H1 (cell line): ENCODE data around the gene NAA50. TPM values are rescaled to one million over a fixed set of nuclear protein-coding genes. Genes with fewer than 3 reads are reported as not detected.

Source experiments
- CTCF ChIA-PET: fragments of 300-600 bp; sonication (Branson Sonifier 250); formaldehyde crosslinking; loops from one replicate; lab custom pipeline; 2021; ENCODE audit not compliant: partially characterized antibody; lab: Charles Lee
- POLR2A ChIA-PET: fragments of 300-600 bp; sonication (Branson Sonifier 250); formaldehyde crosslinking; loops from one replicate; lab custom pipeline; 2021; ENCODE audit warnings: inconsistent platforms; ENCODE audit not compliant: partially characterized antibody; lab: Charles Lee
- DNase-seq, 2 experiments: peaks; one replicate each; pipeline versions ENCODE4 v3.0.0 to v3.0.0-alpha.2; 2010 to 2022; ENCODE audit warnings: low spot score in 2 of 2, low read depth in 1 of 2, mixed read lengths in 1 of 2
- FAIRE-seq: peaks from 2 replicates; lab custom pipeline; 2011; peaks lifted over from hg19 to GRCh38; lab: Jason Lieb, UNC
- H2AFZ ChIP-seq: 2 replicates; pipeline ENCODE4 v1.8.1; 2012; ENCODE audit warnings: low read length, inconsistent platforms
- H2AK5ac ChIP-seq: 2 replicates; pipeline ENCODE4 v1.6.1; 2013; ENCODE audit warnings: low read depth, low read length
- H2BK120ac ChIP-seq: replicated peaks from 2 replicates; pipeline ENCODE3; 2013; ENCODE audit warnings: low read depth, low read length, inconsistent platforms
- H2BK12ac ChIP-seq: 2 replicates; pipeline ENCODE4 v1.6.1; 2013; ENCODE audit warnings: low read depth, low read length
- H2BK15ac ChIP-seq: 2 replicates; pipeline ENCODE4 v1.6.1; 2013; ENCODE audit warnings: low read length
- H2BK20ac ChIP-seq: 2 replicates; pipeline ENCODE4 v1.6.1; 2013; ENCODE audit warnings: low read length
- H2BK5ac ChIP-seq: 2 replicates; pipeline ENCODE4 v1.6.1; 2013; ENCODE audit warnings: low read depth, low read length
- H3K14ac ChIP-seq: 2 replicates; pipeline ENCODE4 v1.6.1; 2013; ENCODE audit warnings: inconsistent platforms; ENCODE audit not compliant: insufficient read length
- H3K18ac ChIP-seq: 2 replicates; pipeline ENCODE4 v1.6.1; 2013; ENCODE audit warnings: low read length; ENCODE audit errors: extremely low read depth
- H3K23ac ChIP-seq: 2 replicates; pipeline ENCODE4 v1.6.1; 2013; ENCODE audit warnings: inconsistent platforms; ENCODE audit not compliant: insufficient read length
- H3K23me2 ChIP-seq: 2 replicates; pipeline ENCODE4 v1.6.1; 2013; ENCODE audit warnings: low read depth, low read length
- H3K27ac ChIP-seq: 2 replicates; pipeline ENCODE4 v1.6.1; 2011; ENCODE audit warnings: low read depth, low read length, inconsistent platforms
- H3K27me3 ChIP-seq, 4 experiments: replicated peaks in 1 of 4; 1 replicate in 1 of 4; 2 replicates in 3 of 4; pipeline versions ENCODE4 v1.6.1 to v1.8.1; 2011 to 2013; ENCODE audit warnings: low read length in 3 of 4, mild to moderate bottlenecking in 3 of 4, inconsistent platforms in 2 of 4, mixed read lengths in 2 of 4, moderate library complexity in 1 of 4; ENCODE audit not compliant: control insufficient read depth in 3 of 4, insufficient read depth in 3 of 4; ENCODE audit errors: extremely low read depth in 1 of 4
- H3K36me3 ChIP-seq, 4 experiments: 2 replicates each; pipeline versions ENCODE4 v1.6.1 to v1.8.1; 2011 to 2013; ENCODE audit warnings: mild to moderate bottlenecking in 4 of 4, low read length in 3 of 4, moderate library complexity in 2 of 4, control low read depth in 1 of 4, inconsistent platforms in 1 of 4; ENCODE audit not compliant: insufficient read depth in 4 of 4, control insufficient read depth in 2 of 4
- H3K4ac ChIP-seq: replicated peaks from 2 replicates; pipeline ENCODE3; 2013; ENCODE audit warnings: low read length, low read depth, mixed read lengths, inconsistent platforms; ENCODE audit not compliant: insufficient read length
- H3K4me1 ChIP-seq, 4 experiments: replicated peaks in 1 of 4; 1 replicate in 1 of 4; 2 replicates in 3 of 4; pipeline versions ENCODE4 v1.6.1 to v1.8.1; 2011 to 2013; ENCODE audit warnings: low read length in 3 of 4, inconsistent platforms in 2 of 4, mixed read lengths in 1 of 4; ENCODE audit not compliant: insufficient read depth in 4 of 4, control insufficient read depth in 3 of 4
- H3K4me2 ChIP-seq, 2 experiments: 2 replicates each; pipeline versions ENCODE4 v1.6.1 to v1.8.1; 2011 to 2013; ENCODE audit warnings: low read depth in 2 of 2, low read length in 2 of 2, control low read depth in 1 of 2, inconsistent platforms in 1 of 2, mild to moderate bottlenecking in 1 of 2; ENCODE audit not compliant: insufficient read depth in 1 of 2
- H3K4me3 ChIP-seq, 4 experiments: fragments of 200-600, 300-600 bp in 1 of 4; sonication (generic), shearing (Covaris generic), sonication (Bioruptor Twin) in 1 of 4; 2 replicates each; pipeline versions ENCODE4 v1.5.1 to v1.8.1; 2011 to 2016; ENCODE audit warnings: low read length in 4 of 4, low read depth in 3 of 4, control low read depth in 2 of 4, inconsistent platforms in 2 of 4, mild to moderate bottlenecking in 2 of 4, mixed read lengths in 1 of 4, moderate library complexity in 1 of 4; ENCODE audit not compliant: insufficient read depth in 2 of 4; ENCODE audit errors: extremely low read depth in 1 of 4
- H3K56ac ChIP-seq: replicated peaks from 2 replicates; pipeline ENCODE3; 2013; ENCODE audit warnings: low read depth, mild to moderate bottlenecking, mixed read lengths, low read length, inconsistent platforms; ENCODE audit not compliant: insufficient read length
- H3K79me1 ChIP-seq: 2 replicates; pipeline ENCODE4 v1.6.1; 2013; ENCODE audit warnings: low read depth, low read length, control low read depth
- H3K79me2 ChIP-seq, 2 experiments: 2 replicates each; pipeline versions ENCODE4 v1.6.1 to v1.8.1; 2012 to 2013; ENCODE audit warnings: low read length in 2 of 2, mild to moderate bottlenecking in 2 of 2, inconsistent platforms in 1 of 2; ENCODE audit not compliant: insufficient read depth in 2 of 2, control insufficient read depth in 1 of 2
- H3K9ac ChIP-seq, 4 experiments: replicated peaks in 1 of 4; 1 replicate in 1 of 4; 2 replicates in 3 of 4; pipeline versions ENCODE4 v1.6.1 to v1.8.1; 2011 to 2013; ENCODE audit warnings: low read depth in 3 of 4, low read length in 3 of 4, control low read depth in 2 of 4, mild to moderate bottlenecking in 2 of 4, moderate library complexity in 2 of 4, inconsistent platforms in 1 of 4; ENCODE audit errors: extremely low read depth in 1 of 4
- H3K9me3 ChIP-seq, 2 experiments: 2 replicates each; pipeline versions ENCODE4 v1.6.1 to v1.8.1; 2012 to 2013; ENCODE audit warnings: mild to moderate bottlenecking in 2 of 2, moderate library complexity in 2 of 2, control low read depth in 1 of 2, inconsistent platforms in 1 of 2, low read depth in 1 of 2, low read length in 1 of 2, mixed read lengths in 1 of 2; ENCODE audit not compliant: insufficient read depth in 2 of 2
- H4K20me1 ChIP-seq, 2 experiments: replicated peaks in 1 of 2; 2 replicates each; pipeline versions ENCODE3 to v1.8.1; 2011 to 2013; ENCODE audit warnings: inconsistent platforms in 2 of 2, low read length in 2 of 2, mild to moderate bottlenecking in 1 of 2; ENCODE audit not compliant: insufficient read depth in 2 of 2, control insufficient read depth in 1 of 2
- H4K5ac ChIP-seq: 2 replicates; pipeline ENCODE4 v1.6.1; 2013; ENCODE audit warnings: low read length, low read depth, mixed read lengths, inconsistent platforms; ENCODE audit not compliant: insufficient read length
- H4K8ac ChIP-seq: 2 replicates; pipeline ENCODE4 v1.8.0; 2013; ENCODE audit warnings: mild to moderate bottlenecking, moderate library complexity, low read length, inconsistent platforms; ENCODE audit not compliant: insufficient read depth; ENCODE audit errors: extremely low read depth
- H4K91ac ChIP-seq: replicated peaks from 2 replicates; pipeline ENCODE3; 2013; ENCODE audit warnings: low read length, mixed read lengths, inconsistent platforms; ENCODE audit not compliant: insufficient read length
- CTBP2 ChIP-seq: IDR thresholded peaks from 2 replicates; pipeline ENCODE4 v1.7.0; 2011; ENCODE audit warnings: borderline replicate concordance, mild to moderate bottlenecking, moderate library complexity, mixed read lengths, low read length; ENCODE audit not compliant: insufficient read depth, insufficient read length
- EZH2 ChIP-seq: fragments of 200-600 bp; sonication (generic); IDR thresholded peaks from 2 replicates; pipeline ENCODE4 v1.7.1; 2012; ENCODE audit warnings: low read depth, mild to moderate bottlenecking, moderate library complexity, low read length, inconsistent platforms; ENCODE audit not compliant: severe bottlenecking
- KDM4A ChIP-seq: IDR thresholded peaks from one replicate; pipeline ENCODE4 v1.7.1; 2012; ENCODE audit warnings: low read depth, mild to moderate bottlenecking, moderate library complexity, low read length, inconsistent platforms; ENCODE audit not compliant: severe bottlenecking
- NRF1 ChIP-seq: IDR thresholded peaks from 2 replicates; pipeline ENCODE4 v1.6.1; 2011; ENCODE audit warnings: mild to moderate bottlenecking, low read depth, low read length, improper control_type of control experiment
- RNF2 ChIP-seq: fragments of 200-900, 300-1000 bp; sonication (generic); IDR thresholded peaks from 2 replicates; pipeline ENCODE4 v1.7.1; 2016; ENCODE audit warnings: borderline replicate concordance, low read depth, mild to moderate bottlenecking, antibody characterized with exemption, low read length; ENCODE audit not compliant: poor library complexity, severe bottlenecking; ENCODE audit errors: missing control alignments
- SRF ChIP-seq: IDR thresholded peaks from 2 replicates; pipeline ENCODE4 v1.6.1; 2011; ENCODE audit warnings: mild to moderate bottlenecking, low read depth, low read length, moderate library complexity
- TAF1 ChIP-seq: IDR thresholded peaks from 2 replicates; pipeline ENCODE4 v1.6.1; 2011; ENCODE audit warnings: mild to moderate bottlenecking, low read depth, low read length
- TBP ChIP-seq: IDR thresholded peaks from 2 replicates; pipeline ENCODE4 v1.6.1; 2011; ENCODE audit warnings: low read depth, low read length, improper control_type of control experiment
- YY1 ChIP-seq: IDR thresholded peaks from 2 replicates; pipeline ENCODE4 v1.6.1; 2011; ENCODE audit warnings: low read depth, mild to moderate bottlenecking, low read length
- WGBS, 2 experiments: shearing (Covaris generic) in 1 of 2; methylation state at CpG; one replicate each; pipeline versions ENCODE4 v1.1.6 to v1.1.7; 2013 to 2015; ENCODE audit warnings: low lambda C conversion rate in 2 of 2, mixed read lengths in 2 of 2, inconsistent platforms in 1 of 2, low coverage in 1 of 2, missing lambda C conversion rate in 1 of 2; ENCODE audit not compliant: insufficient replicate concordance in 2 of 2, insufficient coverage in 1 of 2, insufficient read length in 1 of 2; ENCODE audit errors: extremely low coverage in 1 of 2, missing lambda C conversion rate in 1 of 2; 5-methylcytosine and 5-hydroxymethylcytosine counted together
- polyA plus RNA-seq, 7 experiments: library from polyadenylated mRNA; depleted of rRNA in 3 of 7; stranded (reverse) in 5 of 7; unstranded in 2 of 7; fragments of >200 nt in 5 of 7; fragments of 200-250 nt in 2 of 7; gene quantifications; 1 replicate in 5 of 7; 2 replicates in 1 of 7; 4 replicates in 1 of 7; pipeline versions ENCODE4 v1.2.1 to v1.2.3, GENCODE V29; 2011 to 2013; ENCODE audit warnings: missing spikeins in 2 of 7, mixed read lengths in 2 of 7
- total RNA-seq: library from RNA; stranded (reverse); fragmentation: NEBNext Ultra II Directional; extraction: Animal tissue kit (Norgen Biotek cat#: 25700); gene quantifications from 2 replicates; pipeline ENCODE4 v1.2.1, GENCODE V29; 2021
- TF ChIP-seq, protein P1 (sequence below): IDR thresholded peaks from 2 replicates; pipeline ENCODE4 v1.6.1; 2011; ENCODE audit warnings: low read length, improper control_type of control experiment

The NAA50 gene
- total and polyA plus RNA-seq, 2 of the 8 experiments (the other 6 are each of a cell fraction or from before 2014, with no cell fraction given): 46.6 to 231 TPM

DNA sequence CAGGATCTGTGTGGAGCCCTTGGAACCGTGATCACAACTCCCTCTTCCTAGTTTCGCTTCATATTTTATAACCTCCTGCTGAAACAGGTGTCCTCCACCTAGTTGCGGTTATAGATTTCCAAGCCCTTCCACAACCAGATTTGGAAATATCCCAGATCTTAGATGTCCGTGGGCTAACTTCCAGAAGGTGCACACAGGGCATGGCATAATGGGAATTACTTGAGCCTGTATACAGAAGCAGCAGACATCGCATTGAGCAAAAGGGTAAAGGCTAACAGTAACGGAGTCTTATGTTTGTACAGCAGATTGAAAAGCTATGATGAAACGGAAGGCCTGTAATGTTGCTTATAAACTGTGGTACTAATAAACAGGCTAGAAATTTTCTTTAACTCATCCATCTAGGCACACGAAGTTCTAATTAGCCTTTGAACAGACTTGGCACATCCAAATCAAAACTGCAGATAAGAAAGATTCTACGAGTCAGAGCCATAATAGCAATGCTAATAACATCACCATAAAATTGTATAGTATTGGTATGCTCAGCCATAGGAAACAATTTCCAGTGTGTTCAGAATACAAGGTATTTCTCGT, 48.5 kb downstream of the NAA50 start:
- Histone ChIP-seq H3K4me1 (peaks cover 0 to 11% (median 0%) of the 10 kb centered on the region in 4 experiments; a peak in 4 of 7 replicates), H3K4me3 (peak overlapping the region; percentile 87 to 96 (median 91)), H3K9ac (peak overlapping the region; percentile 31 to 90 (median 71)), H3K9me3 (no peaks in the 10 kb centered on the region), H4K20me1 (no peaks in the 10 kb centered on the region), H3K23me2 (peaks cover 12% of the 10 kb centered on the region), H4K91ac (no peak overlapping the region), H2BK120ac (no peak overlapping the region), H3K23ac (no peak overlapping the region), H3K14ac (no peak overlapping the region), H2AFZ (no peak overlapping the region; the same call in 1 of the 2 replicates), H3K79me2 (peaks cover 0 to 35% of the 10 kb centered on the region in 2 experiments; a peak in 2 of 4 replicates), H2BK12ac (no peak overlapping the region; the same call in 1 of the 2 replicates), H2BK15ac (no peak overlapping the region), H4K8ac (no peak overlapping the region), H3K4ac (no peak overlapping the region), H2BK20ac (no peak overlapping the region), H3K27me3 (no peaks in the 10 kb centered on the region), H3K18ac (no peak overlapping the region; the same call in 1 of the 2 replicates), H3K79me1 (no peaks in the 10 kb centered on the region; the same call in 1 of the 2 replicates), H2BK5ac (0 out of 2 replicates have a peak overlapping the region, but pooled peaks have one; percentile 54), H2AK5ac (no peak overlapping the region), H4K5ac (no peak overlapping the region), H3K27ac (0 out of 2 replicates have a peak overlapping the region, but pooled peaks have one; percentile 4), H3K36me3 (no peaks in the 10 kb centered on the region), H3K4me2 (peak overlapping the region; percentile 86 to 94), H3K56ac (no peak overlapping the region)
- 56% methylated on average over 10 of the region's 10 CpGs; no CpG with 5 or more reads in 1 of the 2 experiments for WGBS, 2 experiments
- FAIRE-seq (no peak), DNase-seq (no peak)
- POLR2A ChIA-PET: interaction anchor here (1.6 to 1.9 kb wide), 2 partner anchors 12 to 17 kb away, joined by 5 to 6 read pairs; no protein-coding TSS in a partner anchor
- CTCF ChIA-PET: interaction anchor here (1.1 to 1.4 kb wide), 2 partner anchors 32 to 183 kb away, joined by 3 to 5 read pairs; no protein-coding TSS in a partner anchor
- TF ChIP-seq CTBP2 (no peak), TBP (no peak), RNF2 (no peak), KDM4A (no peak), NRF1 (no peak), TAF1 (no peak), EZH2 (no peak), YY1 (no peak), SRF (no peak)
- TF ChIP-seq, protein P1, sequence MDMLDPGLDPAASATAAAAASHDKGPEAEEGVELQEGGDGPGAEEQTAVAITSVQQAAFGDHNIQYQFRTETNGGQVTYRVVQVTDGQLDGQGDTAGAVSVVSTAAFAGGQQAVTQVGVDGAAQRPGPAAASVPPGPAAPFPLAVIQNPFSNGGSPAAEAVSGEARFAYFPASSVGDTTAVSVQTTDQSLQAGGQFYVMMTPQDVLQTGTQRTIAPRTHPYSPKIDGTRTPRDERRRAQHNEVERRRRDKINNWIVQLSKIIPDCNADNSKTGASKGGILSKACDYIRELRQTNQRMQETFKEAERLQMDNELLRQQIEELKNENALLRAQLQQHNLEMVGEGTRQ: no peak
